ENCODE data around the gene TSPO2.

The TSPO2 gene

DNA sequence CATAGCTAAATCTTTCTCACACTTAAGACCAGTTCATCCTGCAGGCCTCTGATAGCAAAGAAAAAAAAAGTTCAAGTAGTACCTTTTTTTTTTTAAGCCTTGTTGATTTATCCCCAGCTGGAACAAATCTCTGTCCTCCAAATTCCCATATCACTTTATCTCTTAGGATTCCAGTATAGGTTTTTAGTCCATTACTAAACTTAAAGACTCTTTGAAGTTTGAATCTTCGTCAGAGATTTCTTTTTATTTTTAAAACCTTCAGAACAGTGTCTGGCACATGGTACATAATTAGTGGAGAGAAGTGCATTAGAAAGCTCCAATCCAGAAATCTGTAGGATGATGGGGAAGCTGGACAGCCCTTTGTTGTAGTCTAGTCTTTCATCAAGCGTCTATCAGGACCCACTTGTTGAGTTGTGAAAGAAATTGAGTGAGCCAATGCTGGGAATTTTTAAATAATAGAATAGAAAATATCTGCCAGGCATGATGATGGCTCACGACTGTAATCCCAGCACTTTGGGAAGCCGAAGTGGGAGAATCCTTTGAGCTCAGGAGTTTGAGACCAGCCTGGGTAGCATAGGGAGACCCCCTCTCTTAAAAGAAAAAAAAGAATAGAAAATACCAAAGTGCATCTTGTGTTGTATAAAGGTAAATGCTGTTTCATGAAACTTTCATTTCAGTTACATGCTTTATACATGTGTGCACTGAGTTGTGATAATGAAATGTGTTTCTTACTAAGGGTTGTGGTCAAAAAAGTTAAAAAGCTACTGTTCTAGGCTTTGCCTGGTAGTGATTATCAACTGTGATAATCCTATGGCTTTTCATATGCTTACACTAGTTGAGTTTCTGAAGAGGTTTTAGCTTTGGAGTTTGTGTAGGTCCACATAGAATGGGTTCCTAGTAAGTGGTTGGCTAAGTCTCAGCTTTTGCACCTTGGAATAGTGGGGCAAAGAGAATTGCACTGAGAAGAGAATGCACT is 33.7 kb downstream of the TSPO2 start:
- no peak for DNase-seq (ENCODE audit: low read depth in 3 of 3)

DNA sequence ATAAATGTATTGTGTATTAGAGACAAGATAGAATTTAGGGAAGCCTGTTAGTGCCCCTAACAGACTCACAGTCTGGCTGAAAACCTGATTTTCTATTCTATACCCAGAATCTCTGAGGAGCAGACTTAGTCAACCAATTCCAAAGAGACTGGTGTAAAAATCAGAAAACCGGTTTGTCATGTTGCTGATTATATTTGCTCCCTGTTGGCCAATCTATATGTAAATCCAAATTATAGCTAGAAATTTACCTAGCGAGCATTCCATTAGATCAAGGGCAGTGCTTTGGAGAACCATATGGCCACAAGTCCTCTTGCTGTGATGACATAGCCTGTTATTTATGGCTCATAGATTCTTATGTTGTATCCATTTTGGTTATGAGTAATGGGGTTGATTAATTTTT is 35.3 kb downstream of the TSPO2 start:
- no peak for DNase-seq (ENCODE audit: low read depth in 3 of 3)

DNA sequence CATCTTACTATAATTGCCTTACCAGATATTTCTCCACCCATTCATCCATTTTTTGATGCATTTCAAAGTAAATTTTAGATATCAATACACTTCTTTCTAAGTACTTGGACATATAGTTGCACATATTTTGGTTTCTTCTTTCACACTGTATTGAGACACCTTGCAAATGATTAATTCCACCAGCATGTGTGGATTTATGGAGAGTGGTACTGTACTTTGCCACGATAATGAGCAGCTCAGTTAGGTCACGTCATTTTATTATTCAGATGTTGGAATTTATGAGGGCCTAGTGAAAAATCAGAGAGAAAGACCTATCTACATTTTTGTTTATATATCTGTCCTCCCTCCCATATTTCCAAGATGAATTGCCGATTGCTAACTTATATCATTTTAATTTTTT is 35.8 kb downstream of the TSPO2 start:
- DNase-seq (ENCODE audit: low read depth in 3 of 3): no peak

DNA sequence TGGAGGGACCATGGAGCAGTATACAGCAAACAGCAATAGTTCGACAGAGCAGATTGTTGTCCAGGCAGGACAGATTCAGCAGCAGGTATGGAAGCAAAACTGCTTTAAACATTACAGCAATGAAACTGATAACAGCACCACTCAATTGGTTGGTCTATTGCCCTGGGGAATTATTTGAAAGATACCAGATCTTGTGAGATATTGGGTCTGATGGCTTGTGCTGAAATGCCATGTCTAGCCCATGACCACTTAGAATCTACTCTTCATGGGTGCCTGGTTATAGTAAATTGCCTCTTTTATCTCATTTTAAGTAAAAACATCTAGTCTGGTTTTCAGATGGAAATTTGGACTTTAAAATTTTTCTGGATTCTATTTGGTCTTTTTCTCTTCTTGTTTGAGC is 36.8 kb downstream of the TSPO2 start:
- no peak for DNase-seq (ENCODE audit: low read depth in 3 of 3)

DNA sequence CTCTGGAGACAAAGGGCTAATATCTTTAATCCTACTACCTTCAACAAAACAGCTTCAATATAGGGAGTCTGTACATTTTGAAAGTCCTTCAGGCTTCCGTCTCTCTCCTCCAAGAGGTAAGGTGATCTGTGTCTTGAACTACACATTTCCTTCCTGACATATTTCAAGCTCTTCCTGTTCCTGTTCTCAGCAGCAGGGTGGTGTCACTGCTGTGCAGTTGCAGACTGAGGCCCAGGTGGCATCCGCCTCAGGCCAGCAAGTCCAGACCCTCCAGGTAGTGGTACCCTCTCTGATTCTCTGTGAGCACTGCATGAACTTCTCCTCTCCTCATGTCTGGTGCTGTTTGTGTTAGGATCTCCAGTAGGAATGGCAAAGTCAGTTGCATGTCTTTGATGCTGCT is 38.4 kb downstream of the TSPO2 start:
- no peak for DNase-seq (ENCODE audit: low read depth in 3 of 3)

DNA sequence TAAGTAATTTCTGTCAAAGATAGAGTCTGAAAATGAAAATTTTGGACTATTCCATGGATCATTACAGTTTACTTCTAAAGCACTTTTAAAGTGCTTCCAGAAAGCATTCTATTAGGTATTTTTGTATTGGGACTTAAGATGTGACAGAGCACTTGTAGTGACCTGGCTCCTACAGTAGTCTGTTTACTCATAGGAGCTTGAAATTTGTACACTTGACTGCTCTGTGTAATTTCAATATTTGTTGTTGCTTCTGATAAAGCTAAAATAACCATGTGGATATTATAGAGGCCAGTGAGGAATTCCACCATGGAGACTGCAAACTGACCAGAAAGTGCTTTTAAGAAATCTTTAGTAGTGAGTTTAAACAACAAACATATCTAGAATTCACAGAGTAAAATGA is 40.8 kb downstream of the TSPO2 start:
- no peak for DNase-seq (ENCODE audit: low read depth in 3 of 3)

DNA sequence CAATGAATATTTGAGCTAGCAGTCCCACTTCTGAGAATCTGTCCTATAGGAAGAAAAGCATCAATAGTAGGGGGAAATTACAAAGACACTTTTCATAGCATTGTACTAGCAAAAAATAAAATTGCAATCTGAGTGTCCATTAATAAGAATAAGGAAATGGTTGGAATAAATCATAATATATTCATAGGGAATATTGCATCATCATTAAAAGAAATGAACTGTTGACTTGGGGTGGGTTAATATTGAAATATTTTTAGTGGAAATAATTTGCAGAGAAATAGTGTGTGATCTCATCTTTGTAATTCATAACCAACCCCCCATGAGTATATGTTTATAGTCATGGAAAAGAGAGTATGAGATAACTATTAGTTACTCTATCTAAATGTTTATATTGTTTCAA is 42.9 kb downstream of the TSPO2 start:
- no peak for DNase-seq (ENCODE audit: low read depth in 3 of 3)

DNA sequence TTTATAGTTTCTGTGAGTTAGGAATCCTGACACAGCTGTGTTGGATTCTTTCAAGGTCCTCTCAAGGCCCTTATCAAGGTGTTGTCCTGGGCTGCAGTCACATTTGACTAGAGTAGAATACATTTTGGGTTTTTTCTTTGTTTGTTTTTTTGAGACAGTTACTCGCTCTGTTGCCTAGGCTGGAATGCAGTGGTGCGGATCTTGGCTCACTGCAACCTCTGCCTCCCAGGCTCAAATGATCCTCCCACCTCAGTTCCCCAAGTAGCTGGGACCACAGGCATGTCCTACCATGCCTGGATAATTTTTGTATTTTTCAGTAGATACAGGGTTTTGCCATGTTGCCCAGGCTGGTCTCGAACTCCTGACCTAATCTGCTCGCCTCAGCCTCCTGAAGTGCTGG is 46.2 kb downstream of the TSPO2 start:
- DNase-seq (ENCODE audit: low read depth in 3 of 3): no peak

DNA sequence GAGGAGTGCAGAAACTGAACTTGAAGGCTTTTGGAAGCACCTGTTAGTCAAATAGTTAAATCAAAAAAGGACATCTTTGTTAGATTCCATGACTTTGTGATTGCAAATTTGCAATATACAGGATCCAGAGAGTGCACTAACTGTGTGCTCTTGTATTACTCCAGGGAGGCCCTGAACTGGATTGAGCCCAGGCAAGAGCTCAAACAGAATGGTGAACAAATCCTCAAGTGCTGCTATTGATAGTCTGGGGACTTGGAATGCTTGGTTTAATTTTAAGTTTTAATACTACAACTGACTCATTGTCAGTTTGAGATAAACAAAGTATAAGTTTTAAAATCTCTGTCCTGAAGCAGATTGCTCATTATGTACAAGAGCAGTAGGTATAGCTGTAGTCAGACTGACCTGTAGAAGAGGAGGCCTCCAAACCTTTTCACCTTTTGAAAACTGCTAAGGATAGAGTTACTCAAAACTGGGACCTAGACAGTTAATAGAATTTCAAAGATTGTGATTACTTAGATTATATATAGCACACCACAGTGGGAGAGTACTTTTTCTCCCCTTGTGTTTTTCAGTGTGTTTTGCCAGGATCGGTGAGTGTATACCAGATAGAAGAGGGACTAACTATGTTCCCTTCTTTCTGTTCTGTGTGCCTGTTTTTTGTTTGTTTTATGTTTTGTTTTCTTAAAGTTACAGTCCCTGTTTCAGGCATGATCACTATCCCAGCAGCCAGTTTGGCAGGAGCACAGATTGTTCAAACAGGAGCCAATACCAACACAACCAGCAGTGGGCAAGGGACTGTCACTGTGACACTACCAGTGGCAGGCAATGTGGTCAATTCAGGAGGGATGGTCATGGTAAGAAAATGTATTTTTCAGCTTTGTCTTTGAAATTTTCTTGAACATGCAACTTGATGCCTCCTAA is 48.8 kb downstream of the TSPO2 start:
- DNase-seq (ENCODE audit: low read depth in 3 of 3): no peak

DNA sequence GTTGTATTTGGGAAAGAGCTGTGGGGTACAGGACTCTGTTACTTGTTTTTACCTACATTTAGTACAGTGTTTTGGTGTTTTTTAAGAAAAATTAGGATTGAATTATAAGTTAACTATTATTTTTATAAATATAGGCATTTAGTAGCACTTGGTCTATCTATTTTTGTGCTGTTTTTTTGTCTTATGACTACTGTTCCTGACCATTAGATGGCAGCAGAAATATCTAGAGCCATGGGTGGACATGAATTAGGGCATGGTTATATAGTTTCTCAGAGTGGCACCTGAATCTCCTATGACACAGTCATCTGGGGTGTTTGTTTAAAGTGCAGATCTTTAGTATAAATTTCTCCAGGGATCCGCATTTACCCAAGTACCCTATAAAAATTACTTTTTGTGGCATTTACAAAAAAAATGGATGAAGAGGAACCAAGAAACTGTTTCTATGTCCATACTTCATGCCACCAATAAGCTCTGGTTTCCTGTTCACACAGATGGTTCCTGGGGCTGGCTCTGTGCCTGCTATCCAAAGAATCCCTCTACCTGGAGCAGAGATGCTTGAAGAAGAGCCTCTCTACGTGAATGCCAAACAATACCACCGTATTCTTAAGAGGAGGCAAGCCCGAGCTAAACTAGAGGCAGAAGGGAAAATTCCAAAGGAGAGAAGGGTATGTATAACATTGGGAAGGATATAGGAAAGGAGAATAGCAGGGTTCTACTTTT is 50.3 kb downstream of the TSPO2 start:
- no peak for DNase-seq (ENCODE audit: low read depth in 3 of 3)

DNA sequence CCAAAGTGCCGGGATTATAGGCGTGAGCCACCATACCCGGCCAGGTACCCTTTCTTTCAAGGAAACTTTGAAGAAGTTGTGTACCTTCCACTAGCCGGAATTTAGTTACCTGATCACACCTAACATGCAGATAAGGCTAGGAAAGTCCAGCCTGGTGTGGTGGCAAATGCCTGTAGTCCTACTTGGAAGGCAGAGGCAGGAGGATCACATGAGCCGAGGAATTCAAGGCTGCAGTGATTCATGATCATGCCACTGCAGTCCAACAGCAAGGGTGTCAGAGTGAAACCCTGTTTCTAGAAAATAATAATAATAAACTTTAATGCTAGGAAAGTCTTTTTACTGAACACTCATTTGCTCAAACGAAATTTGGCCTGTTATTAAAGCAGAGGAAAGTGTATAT is 51.5 kb downstream of the TSPO2 start:
- DNase-seq (ENCODE audit: low read depth in 3 of 3): no peak

All from stimulated activated CD4-positive, alpha-beta T cell treated with anti-CD3 and anti-CD28 coated beads, TNF-alpha, amount 100 ng/mL, for 4 hours (primary cell).